NCI-H187 (cell line): ENCODE measurements around the gene HTRA3.

ENCODE experiments used
- DNase-seq, 2 experiments: peaks; one replicate each; lab custom pipeline; 2025; lab: John Stamatoyannopoulos, UW

HTRA3 gene

GRCh38 chr4:8293131-8293975 lies 23.8 kb downstream of the HTRA3 start:
- no peak for DNase-seq

- DNase-seq = no peak
Observed at GRCh38 chr4:8294036-8294435, 24.5 kb downstream of the HTRA3 start.

GRCh38 chr4:8294775-8295174 lies 25.2 kb downstream of the HTRA3 start:
- DNase-seq = no peak

- no peak for DNase-seq
Observed at GRCh38 chr4:8295471-8295870, 25.9 kb downstream of the HTRA3 start.

GRCh38 chr4:8296491-8296890 lies 26.9 kb downstream of the HTRA3 start:
- DNase-seq = no peak

GRCh38 chr4:8297141-8297601 lies 27.6 kb downstream of the HTRA3 start:
- DNase-seq = no peak

GRCh38 chr4:8297691-8298485 lies 28.3 kb downstream of the HTRA3 start:
- no peak for DNase-seq

GRCh38 chr4:8300832-8301231 lies 31.3 kb downstream of the HTRA3 start:
- DNase-seq = no peak

GRCh38 chr4:8301851-8302730 lies 32.5 kb downstream of the HTRA3 start:
- DNase-seq = no peak

- no peak for DNase-seq
Observed at GRCh38 chr4:8303081-8303480, 33.5 kb downstream of the HTRA3 start.

- DNase-seq = no peak
Observed at GRCh38 chr4:8303485-8304281, 34.1 kb downstream of the HTRA3 start.

GRCh38 chr4:8304827-8305695 lies 35.5 kb downstream of the HTRA3 start:
- DNase-seq = no peak

GRCh38 chr4:8305851-8306471 lies 36.4 kb downstream of the HTRA3 start:
- DNase-seq = no peak

- DNase-seq = no peak
Observed at GRCh38 chr4:8306511-8307021, 37.0 kb downstream of the HTRA3 start.

GRCh38 chr4:8307121-8307520 lies 37.6 kb downstream of the HTRA3 start:
- no peak for DNase-seq

GRCh38 chr4:8307714-8308113 lies 38.2 kb downstream of the HTRA3 start:
- DNase-seq = no peak

GRCh38 chr4:8308144-8308543 lies 38.6 kb downstream of the HTRA3 start:
- no peak for DNase-seq

GRCh38 chr4:8308856-8309771 lies 39.6 kb downstream of the HTRA3 start:
- no peak for DNase-seq

- DNase-seq = no peak
Observed at GRCh38 chr4:8310306-8310705, 40.8 kb downstream of the HTRA3 start.
